Breast epithelium (tissue), 3 donors: ENCODE data around the gene ARHGEF17.

ENCODE experiments used
- CTCF ChIP-seq, 3 donors: fragments of 450-650 bp; IDR thresholded peaks; one replicate each; pipeline ENCODE4 v1.5.1; 2016 to 2017; ENCODE audit warnings: antibody characterized with exemption in 3 of 3, mild to moderate bottlenecking in 3 of 3, moderate library complexity in 3 of 3
- POLR2AphosphoS5 ChIP-seq, 3 donors: sonication (generic); formaldehyde crosslinking; IDR thresholded peaks; one replicate each; pipeline ENCODE4 v1.6.1; 2017; ENCODE audit warnings: antibody characterized with exemption in 3 of 3

GRCh38 chr11:73356979-73357860 lies 49.1 kb downstream of the ARHGEF17 start:
- TF ChIP-seq POLR2AphosphoS5 (IDR thresholded peaks at IDR 0.05) (no peak), CTCF (IDR thresholded peaks at IDR 0.05) (no peak)
